GM23338 (cell line): ENCODE results near the gene RBBP4. TPM values are rescaled to one million over a fixed set of nuclear protein-coding genes. Genes with fewer than 3 reads are reported as not detected.
A peak's percentile ranks its signal among the peaks of the same experiment; 100 is the strongest.

Experiments
- ATAC-seq: fragments of 200-7000 bp; cut with Tn5 transposase; 3 replicates; pipeline ENCODE4 v1.9.1; 2020
- DNase-seq: peaks from one replicate; pipeline ENCODE4 v3.0.0-alpha.2; 2015; ENCODE audit warnings: low spot score
- H2AFZ ChIP-seq: fragments of 200-600 bp; sonication (generic); 2 replicates; pipeline ENCODE4 v1.8.0; 2016; ENCODE audit warnings: antibody characterized with exemption, mild to moderate bottlenecking, moderate library complexity
- H3F3A ChIP-seq: fragments of 200-600 bp; sonication (generic); replicated peaks from 2 replicates; pipeline ENCODE4 v1.8.0; 2017; ENCODE audit warnings: antibody characterized with exemption, mixed run types, low read depth
- H3K27ac ChIP-seq: fragments of 200-600 bp; sonication (generic); 2 replicates; pipeline ENCODE4 v1.6.1; 2016; ENCODE audit warnings: low read depth
- H3K27me3 ChIP-seq: fragments of 200-600 bp; sonication (generic); 2 replicates; pipeline ENCODE4 v1.8.0; 2016; ENCODE audit warnings: mild to moderate bottlenecking, mixed run types, moderate library complexity; ENCODE audit not compliant: insufficient read depth
- H3K36me3 ChIP-seq: fragments of 200-600 bp; sonication (generic); 2 replicates; pipeline ENCODE4 v1.8.0; 2016; ENCODE audit warnings: mild to moderate bottlenecking; ENCODE audit not compliant: insufficient read depth
- H3K4me1 ChIP-seq: fragments of 200-600 bp; sonication (generic); 2 replicates; pipeline ENCODE4 v1.8.0; 2016; ENCODE audit warnings: mild to moderate bottlenecking, moderate library complexity; ENCODE audit not compliant: insufficient read depth
- H3K4me2 ChIP-seq: fragments of 200-600 bp; sonication (generic); 2 replicates; pipeline ENCODE4 v1.7.1; 2017; ENCODE audit warnings: mixed run types
- H3K4me3 ChIP-seq: fragments of 200-600 bp; sonication (generic); 2 replicates; pipeline ENCODE4 v1.6.1; 2016; ENCODE audit warnings: mixed run types
- H3K79me2 ChIP-seq: fragments of 200-600 bp; sonication (generic); replicated peaks from 2 replicates; pipeline ENCODE4 v1.8.0; 2017; ENCODE audit warnings: mild to moderate bottlenecking; ENCODE audit not compliant: insufficient read depth
- H3K9me2 ChIP-seq: fragments of 200-600 bp; sonication (generic); 2 replicates; pipeline ENCODE4 v1.8.0; 2017; ENCODE audit not compliant: insufficient read depth
- H4K20me1 ChIP-seq: fragments of 200-600 bp; sonication (generic); replicated peaks from 2 replicates; pipeline ENCODE4 v1.8.0; 2017; ENCODE audit warnings: mild to moderate bottlenecking; ENCODE audit not compliant: insufficient read depth
- H3K27ac Mint-ChIP-seq: 2 replicates; pipeline ENCODE4 v1.8.0; 2020; ENCODE audit warnings: inconsistent platforms, mild to moderate bottlenecking, moderate library complexity, mixed read lengths
- H3K27me3 Mint-ChIP-seq: 3 replicates; pipeline ENCODE4 v1.8.0; 2022; ENCODE audit warnings: low read depth, mild to moderate bottlenecking, moderate library complexity, mixed read lengths, inconsistent platforms; ENCODE audit not compliant: insufficient read depth, poor library complexity
- H3K36me3 Mint-ChIP-seq: 3 replicates; pipeline ENCODE4 v1.8.0; 2021; ENCODE audit warnings: low read depth, mild to moderate bottlenecking, inconsistent platforms, moderate library complexity, mixed read lengths
- H3K4me1 Mint-ChIP-seq: 3 replicates; pipeline ENCODE4 v1.8.0; 2020; ENCODE audit warnings: mild to moderate bottlenecking, inconsistent platforms, mixed read lengths
- H3K4me3 Mint-ChIP-seq: 3 replicates; pipeline ENCODE4 v1.8.0; 2021; ENCODE audit warnings: moderate library complexity, mild to moderate bottlenecking, inconsistent platforms, mixed read lengths
- H3K9me3 Mint-ChIP-seq: 3 replicates; pipeline ENCODE4 v1.8.0; 2020; ENCODE audit warnings: moderate library complexity, mild to moderate bottlenecking, inconsistent platforms, mixed read lengths
- CREB1 ChIP-seq: fragments of 250-450 bp; sonication (Bioruptor Pico); IDR thresholded peaks from 2 replicates; pipeline ENCODE4 v1.5.0; 2020; ENCODE audit warnings: low read depth, mild to moderate bottlenecking, moderate library complexity
- CTCF ChIP-seq, 2 experiments: fragments of 200-600 bp in 1 of 2; sonication (generic) in 1 of 2; conservative IDR thresholded peaks; 2 replicates each; pipeline versions ENCODE4 v1.5.1 to v1.6.1; 2016 to 2017; ENCODE audit warnings: antibody characterized with exemption in 2 of 2, low read depth in 2 of 2, mild to moderate bottlenecking in 2 of 2, moderate library complexity in 1 of 2
- ETS1 ChIP-seq: IDR thresholded peaks from 2 replicates; pipeline ENCODE4 v1.6.1; 2016; ENCODE audit warnings: antibody characterized with exemption
- EZH2 ChIP-seq: fragments of 200-600 bp; sonication (generic); IDR thresholded peaks from one replicate; pipeline ENCODE4 v1.8.0; 2017; ENCODE audit warnings: antibody characterized with exemption, mild to moderate bottlenecking, low read depth; ENCODE audit not compliant: unreplicated experiment
- EZH2phosphoT487 ChIP-seq: fragments of 200-600 bp; sonication (generic); IDR thresholded peaks from one replicate; pipeline ENCODE4 v1.8.1; 2018; ENCODE audit warnings: antibody characterized with exemption; ENCODE audit not compliant: unreplicated experiment
- JUNB ChIP-seq: IDR thresholded peaks from one replicate; pipeline ENCODE4 v1.6.1; 2016; ENCODE audit warnings: antibody characterized with exemption; ENCODE audit not compliant: unreplicated experiment
- NANOG ChIP-seq: IDR thresholded peaks from 2 replicates; pipeline ENCODE4 v1.6.1; 2016; ENCODE audit warnings: antibody characterized with exemption, borderline replicate concordance
- POLR2AphosphoS5 ChIP-seq: IDR thresholded peaks from 2 replicates; pipeline ENCODE4 v1.6.1; 2016; ENCODE audit warnings: antibody characterized with exemption, low read depth
- REST ChIP-seq: IDR thresholded peaks from one replicate; pipeline ENCODE4 v1.6.1; 2018; ENCODE audit warnings: antibody characterized with exemption; ENCODE audit not compliant: unreplicated experiment
- STAT1 ChIP-seq: IDR thresholded peaks from one replicate; pipeline ENCODE4 v1.6.1; 2016; ENCODE audit warnings: antibody characterized with exemption; ENCODE audit not compliant: unreplicated experiment
- ZNF331 ChIP-seq: fragments of 250-450 bp; sonication (Bioruptor Pico); IDR thresholded peaks from 2 replicates; pipeline ENCODE4 v1.5.0; 2020; ENCODE audit warnings: low read depth, mild to moderate bottlenecking, moderate library complexity
- polyA plus RNA-seq: library from polyadenylated mRNA; unstranded; fragments of >200 nt; fragmentation: Nextera tagmentation; extraction: Ambion mirVana; gene quantifications from 2 replicates; pipeline ENCODE4 v1.2.1, GENCODE V29; 2016
- total RNA-seq: library from RNA; depleted of rRNA; stranded (reverse); fragments of >200 nt; shearing (Covaris generic); gene quantifications from 2 replicates; pipeline ENCODE4 v1.2.3, GENCODE V29; 2014

RBBP4 gene
- total and polyA plus RNA-seq, 2 experiments from 2014 or later = 262 to 312 TPM

GRCh38 chr1:32650248-32650751 is 708 bp upstream of the RBBP4 start, which contains the start of gene ZBTB8OS:
Gene ZBTB8OS (minus strand): TSS chr1:32650550. CDS start chr1:32650529, 21 bp downstream.
- Mint-ChIP-seq H3K4me1 (peaks cover 17% of the 10 kb centered on the region), H3K27me3 (peaks cover 8% of the 10 kb centered on the region), H3K4me3 (peak within 1 kb of the TSS; percentile 97), H3K9me3 (peaks cover 3% of the 10 kb centered on the region; the same call in 2 of the 3 replicates), H3K36me3 (peaks cover 71% of the 10 kb centered on the region), H3K27ac (peak within 1 kb of the TSS; percentile 100)
- no peaks in the 10 kb centered on the region for H3K9me2 ChIP-seq
- H3K4me2 ChIP-seq = peak within 1 kb of the TSS; percentile 93
- peak within 1 kb of the TSS; percentile 84 for H3K4me3 ChIP-seq
- H3K36me3 ChIP-seq = peaks cover 29% of the 10 kb centered on the region
- TF ChIP-seq JUNB (no peak), NANOG (no peak), REST (no peak), CTCF (conservative IDR thresholded peaks at IDR 0.05; ENCODE audit: low read depth in 2 of 2) (no peak), CREB1 (peak; percentile 26; the same call in 1 of the 2 replicates), ZNF331 (no peak), STAT1 (no peak), POLR2AphosphoS5 (peak; percentile 78), EZH2 (no peak), EZH2phosphoT487 (no peak), ETS1 (peak; percentile 85)
- H3K27me3 ChIP-seq = no peaks in the 10 kb centered on the region
- peak; percentile 84 for ATAC-seq
- peaks cover 25% of the 10 kb centered on the region for H3K4me1 ChIP-seq
- peak; percentile 97 for DNase-seq
- H3K79me2 ChIP-seq = peaks cover 89% of the 10 kb centered on the region
- H3F3A ChIP-seq = peaks cover 26% of the 10 kb centered on the region
- peaks cover 24% of the 10 kb centered on the region for H4K20me1 ChIP-seq
- H2AFZ ChIP-seq = peak within 1 kb of the TSS; percentile 78
- H3K27ac ChIP-seq = peak within 1 kb of the TSS; percentile 99
